ENCODE data around the gene ADAM12. TPM values are rescaled to one million over a fixed set of nuclear protein-coding genes. Genes with fewer than 3 reads are reported as not detected.

The ADAM12 gene
- total RNA-seq, 1 experiment from 2014 or later: 0.24 TPM

DNA sequence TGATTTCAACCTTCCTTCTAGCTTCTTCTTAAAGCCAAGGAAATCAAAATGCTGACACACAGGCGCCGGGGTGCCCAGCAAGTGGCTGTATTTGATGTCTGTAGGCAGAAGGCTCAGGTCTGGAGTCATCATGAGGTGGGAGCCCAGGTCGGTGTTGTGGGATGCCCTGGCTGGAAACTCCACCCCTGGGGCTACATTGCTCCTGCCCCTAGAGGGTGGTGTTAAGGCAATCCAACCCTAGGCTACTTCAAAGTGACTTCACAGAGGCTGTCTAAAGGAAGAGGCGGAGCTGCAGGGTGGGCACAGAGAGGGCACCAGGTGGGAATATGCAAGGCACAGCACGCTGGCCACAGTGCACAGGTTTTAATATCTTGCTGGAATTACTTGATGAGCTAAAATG is 200.9 kb downstream of the ADAM12 start:
- H3K36me3 Mint-ChIP-seq (ENCODE audit: insufficient read depth in 1 of 3, low read depth in 3 of 3): no peaks in the 10 kb centered on the region
- no peak overlapping the region for H4K8ac ChIP-seq (replicated peaks; ENCODE audit: insufficient read length, low read depth, low read length)

More for the DNA sequence above, 200.9 kb downstream of the ADAM12 start:
- Histone ChIP-seq H3K23ac (ENCODE audit: insufficient read length, low read depth, low read length) (no peak overlapping the region), H3K79me2 (ENCODE audit: insufficient read depth, low read length) (no peaks in the 10 kb centered on the region), H2AFZ (ENCODE audit: low read length) (no peak overlapping the region), H3T11ph (ENCODE audit: low read length) (no peak overlapping the region), H3K27ac (ENCODE audit: insufficient read length, low read depth, low read length) (no peak overlapping the region), H4K5ac (ENCODE audit: insufficient read length, low read depth, low read length) (no peak overlapping the region), H3K79me1 (ENCODE audit: insufficient read depth, low read depth, low read length, poor library complexity, severe bottlenecking) (no peaks in the 10 kb centered on the region), H2BK120ac (ENCODE audit: low read depth, low read length, poor library complexity, severe bottlenecking) (no peak overlapping the region), H3K56ac (ENCODE audit: insufficient read length, low read depth, low read length) (no peak overlapping the region), H3K18ac (ENCODE audit: insufficient read length, low read depth, low read length) (no peak overlapping the region), H4K20me1 (ENCODE audit: control insufficient read depth, insufficient read depth, insufficient read length) (no peaks in the 10 kb centered on the region), H2BK15ac (ENCODE audit: low read depth, low read length) (no peak overlapping the region), H3K14ac (ENCODE audit: insufficient read depth, low read length) (no peak overlapping the region), H3K4ac (ENCODE audit: low read depth, low read length) (no peak overlapping the region), H3K9ac (ENCODE audit: extremely low read depth, insufficient read length, low read length) (no peak overlapping the region), H3K4me1 (ENCODE audit: insufficient read depth, low read length) (no peaks in the 10 kb centered on the region), H2BK20ac (ENCODE audit: low read depth, low read length, poor library complexity, severe bottlenecking) (no peak overlapping the region), H3K9me3 (ENCODE audit: control insufficient read depth, low read depth, low read length) (no peaks in the 10 kb centered on the region), H3K27me3 (ENCODE audit: insufficient read depth, low read length) (no peaks in the 10 kb centered on the region), H2BK12ac (ENCODE audit: insufficient read length, low read depth, low read length) (no peak overlapping the region), H3K4me2 (ENCODE audit: insufficient read depth, insufficient read length, low read length) (no peak overlapping the region), H2AK5ac (ENCODE audit: insufficient read length, low read length) (no peak overlapping the region), H2BK5ac (ENCODE audit: insufficient read length, low read length) (no peak overlapping the region), H3K23me2 (ENCODE audit: insufficient read length, low read depth, low read length, poor library complexity, severe bottlenecking) (no peaks in the 10 kb centered on the region), H4K91ac (ENCODE audit: insufficient read length, low read depth, low read length) (no peak overlapping the region)
- H3K4me1 Mint-ChIP-seq: peaks cover 2 to 3% of the 10 kb centered on the region in 2 experiments; a peak in 1 of 4 replicates
- no CpG with 5 or more reads among the region's 5 CpGs for WGBS (ENCODE audit: extremely low coverage, insufficient read length, low lambda C conversion rate)
- no peak overlapping the region for H3K27ac Mint-ChIP-seq
- H3K27me3 Mint-ChIP-seq (ENCODE audit: low read depth): peaks cover 7% of the 10 kb centered on the region
- TF ChIP-seq, protein P1, sequence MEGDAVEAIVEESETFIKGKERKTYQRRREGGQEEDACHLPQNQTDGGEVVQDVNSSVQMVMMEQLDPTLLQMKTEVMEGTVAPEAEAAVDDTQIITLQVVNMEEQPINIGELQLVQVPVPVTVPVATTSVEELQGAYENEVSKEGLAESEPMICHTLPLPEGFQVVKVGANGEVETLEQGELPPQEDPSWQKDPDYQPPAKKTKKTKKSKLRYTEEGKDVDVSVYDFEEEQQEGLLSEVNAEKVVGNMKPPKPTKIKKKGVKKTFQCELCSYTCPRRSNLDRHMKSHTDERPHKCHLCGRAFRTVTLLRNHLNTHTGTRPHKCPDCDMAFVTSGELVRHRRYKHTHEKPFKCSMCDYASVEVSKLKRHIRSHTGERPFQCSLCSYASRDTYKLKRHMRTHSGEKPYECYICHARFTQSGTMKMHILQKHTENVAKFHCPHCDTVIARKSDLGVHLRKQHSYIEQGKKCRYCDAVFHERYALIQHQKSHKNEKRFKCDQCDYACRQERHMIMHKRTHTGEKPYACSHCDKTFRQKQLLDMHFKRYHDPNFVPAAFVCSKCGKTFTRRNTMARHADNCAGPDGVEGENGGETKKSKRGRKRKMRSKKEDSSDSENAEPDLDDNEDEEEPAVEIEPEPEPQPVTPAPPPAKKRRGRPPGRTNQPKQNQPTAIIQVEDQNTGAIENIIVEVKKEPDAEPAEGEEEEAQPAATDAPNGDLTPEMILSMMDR (conservative IDR thresholded peaks at IDR 0.05): peak; percentile 30; the same call in 2 of the 3 replicates
- no peaks in the 10 kb centered on the region for H3K9me3 Mint-ChIP-seq
- DNase-seq: peak; percentile 36
- H3K4me3 Mint-ChIP-seq: no peak overlapping the region

Data from H9 (cell line).